ENCODE data around the gene WDR5. TPM values are rescaled to one million over a fixed set of nuclear protein-coding genes. Genes with fewer than 3 reads are reported as not detected.

Gene WDR5
- total RNA-seq, 2 donors from 2014 or later: 53.8 to 57.2 TPM

DNA sequence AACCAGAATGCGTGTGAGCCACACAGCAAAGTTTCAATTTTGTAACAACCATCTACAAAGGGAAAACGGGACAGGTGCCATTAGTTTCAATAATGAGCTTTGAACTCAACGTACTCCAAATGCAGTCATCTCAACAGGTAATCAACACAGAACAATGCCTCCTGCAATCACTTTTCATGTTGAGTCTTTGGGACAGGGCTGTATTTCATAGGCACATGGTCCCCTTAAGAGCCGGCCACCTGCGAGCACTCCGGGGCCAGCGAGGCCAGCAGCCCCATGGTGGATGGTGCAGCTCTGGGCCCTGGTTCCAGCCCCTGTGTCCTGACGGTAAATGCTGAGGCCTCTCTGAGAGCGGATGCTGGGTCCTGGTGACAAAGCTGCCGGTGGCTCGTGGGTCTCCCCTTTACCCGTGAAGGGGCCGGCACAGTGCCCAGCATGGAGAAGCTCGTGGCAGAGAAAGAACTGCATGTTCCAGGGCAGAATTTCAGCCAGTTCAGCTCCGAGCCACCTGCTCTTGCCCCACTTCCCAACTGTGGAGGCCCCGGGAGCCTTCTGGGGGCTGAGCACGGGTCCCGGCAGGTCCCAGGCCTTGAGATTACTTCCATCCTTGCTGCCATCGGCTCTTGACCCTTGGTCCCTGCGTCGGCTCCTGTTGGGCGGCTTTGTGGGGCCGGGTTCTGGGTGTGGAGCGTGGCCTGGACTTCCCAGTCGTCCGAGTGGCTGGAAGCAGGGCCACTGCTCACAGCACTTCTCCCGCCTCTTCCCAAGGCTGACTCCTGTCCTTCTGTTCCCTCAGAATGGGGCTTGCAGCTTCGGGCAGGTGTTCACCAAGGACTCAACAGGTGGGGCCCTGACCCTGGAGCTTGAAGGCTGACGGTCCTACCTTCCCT is 54.6 kb downstream of the WDR5 start:
- Histone ChIP-seq H3K4me1 (ENCODE audit: control insufficient read depth, insufficient read depth, low read length) (no peaks in the 10 kb centered on the region), H3K9ac (ENCODE audit: extremely low read depth, low read length, poor library complexity, severe bottlenecking) (no peak overlapping the region), H3K27me3 (ENCODE audit: control insufficient read depth, insufficient read depth, low read length, poor library complexity, severe bottlenecking) (no peaks in the 10 kb centered on the region), H3K9me3 (ENCODE audit: control insufficient read depth, low read length) (no peaks in the 10 kb centered on the region), H3K4me3 (ENCODE audit: low read length) (no peak overlapping the region), H3K36me3 (ENCODE audit: control insufficient read depth, insufficient read depth, low read length) (no peaks in the 10 kb centered on the region), H3K27ac (ENCODE audit: low read depth, low read length) (no peak overlapping the region)
- TF ChIP-seq, protein P1, sequence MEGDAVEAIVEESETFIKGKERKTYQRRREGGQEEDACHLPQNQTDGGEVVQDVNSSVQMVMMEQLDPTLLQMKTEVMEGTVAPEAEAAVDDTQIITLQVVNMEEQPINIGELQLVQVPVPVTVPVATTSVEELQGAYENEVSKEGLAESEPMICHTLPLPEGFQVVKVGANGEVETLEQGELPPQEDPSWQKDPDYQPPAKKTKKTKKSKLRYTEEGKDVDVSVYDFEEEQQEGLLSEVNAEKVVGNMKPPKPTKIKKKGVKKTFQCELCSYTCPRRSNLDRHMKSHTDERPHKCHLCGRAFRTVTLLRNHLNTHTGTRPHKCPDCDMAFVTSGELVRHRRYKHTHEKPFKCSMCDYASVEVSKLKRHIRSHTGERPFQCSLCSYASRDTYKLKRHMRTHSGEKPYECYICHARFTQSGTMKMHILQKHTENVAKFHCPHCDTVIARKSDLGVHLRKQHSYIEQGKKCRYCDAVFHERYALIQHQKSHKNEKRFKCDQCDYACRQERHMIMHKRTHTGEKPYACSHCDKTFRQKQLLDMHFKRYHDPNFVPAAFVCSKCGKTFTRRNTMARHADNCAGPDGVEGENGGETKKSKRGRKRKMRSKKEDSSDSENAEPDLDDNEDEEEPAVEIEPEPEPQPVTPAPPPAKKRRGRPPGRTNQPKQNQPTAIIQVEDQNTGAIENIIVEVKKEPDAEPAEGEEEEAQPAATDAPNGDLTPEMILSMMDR (conservative IDR thresholded peaks at IDR 0.05): no peak
- Mint-ChIP-seq H3K27me3 (ENCODE audit: insufficient read depth) (no peaks in the 10 kb centered on the region), H3K4me1 (no peaks in the 10 kb centered on the region), H3K36me3 (ENCODE audit: low read depth) (no peaks in the 10 kb centered on the region), H3K9me3 (no peaks in the 10 kb centered on the region), H3K27ac (no peak overlapping the region), H3K4me3 (no peak overlapping the region)
- peak; percentile 43 for DNase-seq
- 92 to 93% methylated on average over 21 to 29 of the region's 29 CpGs for WGBS, 2 experiments (ENCODE audit: insufficient coverage in 1 of 2, insufficient read length in 1 of 2)

DNA sequence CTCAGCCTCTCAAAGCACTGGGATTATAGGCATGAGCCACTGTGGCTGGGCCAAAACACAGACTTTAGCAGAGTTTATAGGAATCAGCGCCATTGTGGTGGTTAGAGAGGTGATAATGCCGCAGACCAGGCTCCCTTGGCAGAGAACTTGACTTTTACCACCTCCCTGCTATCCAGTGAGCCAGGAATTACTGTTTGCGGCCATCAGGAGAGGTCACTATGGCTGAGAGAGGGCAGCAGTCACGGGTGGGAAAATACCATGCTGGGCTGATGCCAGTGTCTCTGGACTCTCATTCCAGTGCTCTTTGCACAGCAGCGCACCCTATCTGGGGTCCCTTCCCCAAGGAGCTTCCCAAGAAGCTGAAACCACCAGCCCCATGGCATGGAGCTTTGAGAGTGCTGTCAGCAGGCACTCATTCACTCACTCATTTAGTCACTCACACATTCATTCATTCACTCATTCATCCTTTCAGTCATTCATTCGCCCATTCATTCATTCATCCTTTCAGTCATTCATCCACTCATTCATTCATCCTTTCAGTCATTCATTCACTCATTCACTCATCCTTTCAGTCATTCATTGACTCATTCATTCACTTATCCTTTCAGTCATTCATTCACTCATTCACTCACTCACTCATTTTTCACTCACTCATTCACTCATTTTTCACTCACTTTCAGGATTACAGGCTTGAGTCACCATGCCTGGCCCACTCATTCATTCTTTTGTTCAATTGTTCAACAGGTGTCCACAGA is 55.8 kb downstream of the WDR5 start:
- no peaks in the 10 kb centered on the region for H3K36me3 ChIP-seq (ENCODE audit: control insufficient read depth, insufficient read depth, low read length)
- H3K27me3 ChIP-seq (ENCODE audit: control insufficient read depth, insufficient read depth, low read length, poor library complexity, severe bottlenecking): no peaks in the 10 kb centered on the region
- no peak overlapping the region for H3K4me3 ChIP-seq (ENCODE audit: low read length)
- no peaks in the 10 kb centered on the region for H3K4me1 Mint-ChIP-seq
- H3K9me3 ChIP-seq (ENCODE audit: control insufficient read depth, low read length): no peaks in the 10 kb centered on the region
- H3K4me1 ChIP-seq (ENCODE audit: control insufficient read depth, insufficient read depth, low read length): no peaks in the 10 kb centered on the region
- no peaks in the 10 kb centered on the region for H3K9me3 Mint-ChIP-seq
- 91 to 95% methylated on average over 5 to 6 of the region's 6 CpGs for WGBS, 2 experiments (ENCODE audit: insufficient coverage in 1 of 2, insufficient read length in 1 of 2)
- H3K27me3 Mint-ChIP-seq (ENCODE audit: insufficient read depth): no peaks in the 10 kb centered on the region
- H3K36me3 Mint-ChIP-seq (ENCODE audit: low read depth): no peaks in the 10 kb centered on the region
- no peak overlapping the region for H3K27ac Mint-ChIP-seq
- peak; percentile 21 for DNase-seq
- TF ChIP-seq, protein P1 (conservative IDR thresholded peaks at IDR 0.05): no peak
- H3K27ac ChIP-seq (ENCODE audit: low read depth, low read length): no peak overlapping the region
- H3K4me3 Mint-ChIP-seq: no peak overlapping the region
- H3K9ac ChIP-seq (ENCODE audit: extremely low read depth, low read length, poor library complexity, severe bottlenecking): no peak overlapping the region

DNA sequence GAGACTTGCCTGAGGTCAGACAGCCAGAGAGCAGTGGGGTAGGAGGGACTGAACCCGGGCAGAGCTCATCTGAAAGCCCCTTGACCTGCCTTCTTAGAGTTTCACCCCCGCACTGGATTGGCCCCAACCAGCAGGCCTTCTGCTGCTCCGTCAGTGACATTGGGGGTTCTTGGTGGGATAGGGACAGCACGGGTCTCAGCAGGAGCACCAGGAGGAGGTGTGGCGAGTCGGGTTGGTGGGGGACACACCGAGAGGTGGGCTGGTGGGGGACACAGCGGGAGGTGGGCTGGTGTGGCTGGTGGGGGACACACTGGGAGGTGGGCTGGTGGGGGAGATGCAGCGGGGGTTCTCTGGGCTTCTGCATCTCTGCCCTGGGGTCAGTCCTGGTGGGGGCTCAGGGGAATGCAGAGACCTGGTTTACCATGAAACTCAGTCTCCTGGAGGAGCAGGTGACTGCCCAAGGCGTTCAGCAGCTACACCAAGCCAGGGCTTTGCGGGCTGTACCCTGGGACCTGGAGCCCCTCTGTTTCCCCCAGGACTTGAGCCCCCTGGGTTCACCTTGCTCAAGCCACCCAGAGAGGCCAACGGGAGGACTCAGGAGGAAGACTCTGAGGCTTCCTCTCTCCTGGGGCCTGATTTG is 56.5 kb downstream of the WDR5 start:
- 90 to 92% methylated on average over 4 to 12 of the region's 12 CpGs for WGBS, 2 experiments (ENCODE audit: insufficient coverage in 1 of 2, insufficient read length in 1 of 2)
- Histone ChIP-seq H3K9me3 (ENCODE audit: control insufficient read depth, low read length) (no peaks in the 10 kb centered on the region), H3K4me3 (ENCODE audit: low read length) (no peak overlapping the region), H3K27me3 (ENCODE audit: control insufficient read depth, insufficient read depth, low read length, poor library complexity, severe bottlenecking) (no peaks in the 10 kb centered on the region), H3K27ac (ENCODE audit: low read depth, low read length) (no peak overlapping the region), H3K9ac (ENCODE audit: extremely low read depth, low read length, poor library complexity, severe bottlenecking) (no peak overlapping the region), H3K36me3 (ENCODE audit: control insufficient read depth, insufficient read depth, low read length) (no peaks in the 10 kb centered on the region), H3K4me1 (ENCODE audit: control insufficient read depth, insufficient read depth, low read length) (no peaks in the 10 kb centered on the region)
- no peak overlapping the region for H3K4me3 Mint-ChIP-seq
- TF ChIP-seq, protein P1 (conservative IDR thresholded peaks at IDR 0.05): peak; percentile 16
- DNase-seq: peak; percentile 40
- H3K27me3 Mint-ChIP-seq (ENCODE audit: insufficient read depth): no peaks in the 10 kb centered on the region
- no peak overlapping the region for H3K27ac Mint-ChIP-seq
- H3K4me1 Mint-ChIP-seq: no peaks in the 10 kb centered on the region
- no peaks in the 10 kb centered on the region for H3K9me3 Mint-ChIP-seq
- H3K36me3 Mint-ChIP-seq (ENCODE audit: low read depth): no peaks in the 10 kb centered on the region
